Lower lobe of right lung (tissue), 2 donors: Measurements from ENCODE around the gene EMID1. TPM values are rescaled to one million over a fixed set of nuclear protein-coding genes. Genes with fewer than 3 reads are reported as not detected.
"Not testable (repeated sequence)": the region's sequence is repeated elsewhere in the genome, so short reads cannot be mapped to it uniquely, and the experiment has no call there.

Experiments
- ATAC-seq, 2 donors: fragments of 200-7000 bp; cut with Tn5 transposase; one replicate each; pipeline ENCODE4 v1.9.1; 2020 to 2022; ENCODE audit warnings: mild to moderate bottlenecking in 2 of 2, moderate library complexity in 2 of 2
- DNase-seq: peaks from one replicate; pipeline ENCODE4 v3.0.0-alpha.2; 2020
- H3K27ac ChIP-seq: fragments of 200-600 bp; one replicate; pipeline ENCODE4 v1.8.0; 2022
- H3K27me3 ChIP-seq: fragments of 200-600 bp; one replicate; pipeline ENCODE4 v1.8.0; 2022; ENCODE audit warnings: low read depth
- H3K36me3 ChIP-seq: fragments of 200-600 bp; one replicate; pipeline ENCODE4 v1.8.0; 2022; ENCODE audit warnings: mild to moderate bottlenecking
- H3K4me1 ChIP-seq: fragments of 200-600 bp; one replicate; pipeline ENCODE4 v1.8.0; 2022
- H3K4me3 ChIP-seq: fragments of 200-600 bp; one replicate; pipeline ENCODE4 v1.8.0; 2022; ENCODE audit warnings: mild to moderate bottlenecking
- H3K9me3 ChIP-seq: fragments of 200-600 bp; one replicate; pipeline ENCODE4 v1.8.0; 2022
- intact Hi-C: fragments of 100-400 bp; cut with DNase I; formaldehyde crosslinking; loops from one replicate; pipeline ENCODE4 v1.11.0; 2022
- total RNA-seq: library from RNA; stranded (reverse); fragmentation: NEBNext Ultra II Directional; extraction: Animal tissue kit (Norgen Biotek cat#: 25700); gene quantifications from one replicate; pipeline ENCODE4 v1.2.1, GENCODE V29; 2021
- TF ChIP-seq, protein P1 (sequence below): fragments of 200-600 bp; IDR thresholded peaks from one replicate; pipeline ENCODE4 v1.8.0; 2022; ENCODE audit warnings: antibody characterized with exemption, mild to moderate bottlenecking
- donor health status: DM: no; HTN: yes; CAD: no; lungs with severe emphysema.

The EMID1 gene
- total RNA-seq, 1 donor from 2014 or later = 8.2 TPM

DNA sequence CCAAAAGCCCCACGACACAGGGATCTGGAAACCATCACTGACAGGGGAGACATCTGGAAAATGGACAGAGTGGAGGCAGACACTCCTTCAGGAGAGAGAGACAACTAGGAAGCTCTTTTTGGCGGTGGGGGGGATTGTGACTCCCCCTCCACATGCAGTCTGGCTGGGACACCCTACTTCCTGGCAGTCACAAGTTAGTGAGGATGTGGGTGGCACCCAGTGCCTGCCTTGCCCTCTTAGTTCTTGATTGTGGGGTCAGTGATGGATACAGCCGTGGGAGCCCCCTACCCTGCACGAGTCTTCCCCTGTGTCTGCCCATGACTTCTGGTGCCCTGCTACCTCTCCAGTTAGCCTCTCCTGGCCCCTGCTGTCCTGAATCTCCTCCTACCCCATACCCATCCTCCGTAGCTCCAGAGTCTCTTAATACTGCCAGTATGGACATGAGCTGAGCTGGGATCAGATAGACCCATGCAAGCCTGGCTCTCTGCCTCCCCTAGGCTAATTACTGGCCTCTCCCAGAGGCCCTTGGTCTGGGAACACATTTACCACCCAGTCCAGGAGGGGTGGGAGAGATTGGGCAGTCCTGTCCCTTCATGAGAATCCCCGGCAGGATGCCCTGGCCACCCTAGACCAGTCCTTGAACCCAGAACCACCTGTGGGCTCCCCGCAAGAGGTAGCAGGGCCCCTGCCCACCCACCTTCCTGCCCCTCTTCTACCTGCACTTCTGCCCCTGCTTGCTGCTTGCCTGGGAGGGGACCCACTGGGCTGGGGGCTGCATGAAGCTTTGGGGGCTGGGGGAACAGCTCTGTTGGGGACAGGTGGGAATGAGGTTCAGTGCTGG, 39.3 kb downstream of the EMID1 start:
- no peak overlapping the region for H3K4me3 ChIP-seq
- intact Hi-C loops = no loop called here
- H3K9me3 ChIP-seq = peaks cover 5% of the 10 kb centered on the region
- H3K36me3 ChIP-seq = no peaks in the 10 kb centered on the region
- H3K27me3 ChIP-seq = no peaks in the 10 kb centered on the region
- ATAC-seq (peak; percentile 16 to 36), DNase-seq (no peak)
- peaks cover 4% of the 10 kb centered on the region for H3K4me1 ChIP-seq
- TF ChIP-seq, protein P1, sequence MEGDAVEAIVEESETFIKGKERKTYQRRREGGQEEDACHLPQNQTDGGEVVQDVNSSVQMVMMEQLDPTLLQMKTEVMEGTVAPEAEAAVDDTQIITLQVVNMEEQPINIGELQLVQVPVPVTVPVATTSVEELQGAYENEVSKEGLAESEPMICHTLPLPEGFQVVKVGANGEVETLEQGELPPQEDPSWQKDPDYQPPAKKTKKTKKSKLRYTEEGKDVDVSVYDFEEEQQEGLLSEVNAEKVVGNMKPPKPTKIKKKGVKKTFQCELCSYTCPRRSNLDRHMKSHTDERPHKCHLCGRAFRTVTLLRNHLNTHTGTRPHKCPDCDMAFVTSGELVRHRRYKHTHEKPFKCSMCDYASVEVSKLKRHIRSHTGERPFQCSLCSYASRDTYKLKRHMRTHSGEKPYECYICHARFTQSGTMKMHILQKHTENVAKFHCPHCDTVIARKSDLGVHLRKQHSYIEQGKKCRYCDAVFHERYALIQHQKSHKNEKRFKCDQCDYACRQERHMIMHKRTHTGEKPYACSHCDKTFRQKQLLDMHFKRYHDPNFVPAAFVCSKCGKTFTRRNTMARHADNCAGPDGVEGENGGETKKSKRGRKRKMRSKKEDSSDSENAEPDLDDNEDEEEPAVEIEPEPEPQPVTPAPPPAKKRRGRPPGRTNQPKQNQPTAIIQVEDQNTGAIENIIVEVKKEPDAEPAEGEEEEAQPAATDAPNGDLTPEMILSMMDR = no peak
- no peak overlapping the region for H3K27ac ChIP-seq

DNA sequence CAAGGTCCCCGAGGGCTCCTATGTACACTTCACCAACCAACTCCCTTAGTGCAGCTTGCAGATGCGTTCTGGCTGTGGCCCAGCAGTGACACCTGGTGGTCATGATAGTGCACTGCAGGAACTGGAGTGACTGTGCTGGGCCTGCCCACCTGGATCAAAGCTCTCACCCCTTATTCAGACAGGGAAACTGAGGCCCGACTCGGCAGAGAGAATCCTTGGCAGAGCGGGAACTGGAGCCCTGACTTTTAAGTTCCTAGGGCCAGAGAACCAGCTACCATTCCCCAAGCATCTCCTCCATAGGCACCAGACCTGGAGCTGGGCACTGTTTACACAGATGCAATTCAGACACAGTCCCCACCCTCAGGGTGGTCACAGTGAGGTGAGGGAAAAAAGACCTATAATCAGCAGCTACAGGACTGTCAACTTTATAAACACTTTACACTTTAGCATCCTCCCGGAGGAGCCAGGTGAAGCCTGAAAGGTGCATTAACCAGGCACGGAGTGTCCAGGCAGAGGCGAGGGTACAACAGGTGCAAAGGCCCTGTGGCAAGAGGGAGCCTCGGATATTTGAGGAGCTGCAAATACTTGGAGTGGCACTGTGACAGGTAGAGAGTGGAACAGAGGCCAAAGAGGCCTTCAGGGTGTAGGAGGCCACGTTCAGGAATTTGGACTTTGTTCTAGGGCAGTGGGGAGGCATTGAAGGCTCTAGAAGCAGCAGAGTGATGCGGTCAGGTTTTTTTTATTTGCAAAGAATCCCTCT, 40.1 kb downstream of the EMID1 start:
- no peaks in the 10 kb centered on the region for H3K27me3 ChIP-seq
- H3K4me1 ChIP-seq = peaks cover 4% of the 10 kb centered on the region
- no peak overlapping the region for H3K27ac ChIP-seq
- ATAC-seq (peak; percentile 91 to 94), DNase-seq (peak; percentile 78)
- no peaks in the 10 kb centered on the region for H3K36me3 ChIP-seq
- H3K4me3 ChIP-seq = no peak overlapping the region
- intact Hi-C loops = no loop called here
- peaks cover 5% of the 10 kb centered on the region for H3K9me3 ChIP-seq
- TF ChIP-seq, protein P1 = peak; percentile 94

DNA sequence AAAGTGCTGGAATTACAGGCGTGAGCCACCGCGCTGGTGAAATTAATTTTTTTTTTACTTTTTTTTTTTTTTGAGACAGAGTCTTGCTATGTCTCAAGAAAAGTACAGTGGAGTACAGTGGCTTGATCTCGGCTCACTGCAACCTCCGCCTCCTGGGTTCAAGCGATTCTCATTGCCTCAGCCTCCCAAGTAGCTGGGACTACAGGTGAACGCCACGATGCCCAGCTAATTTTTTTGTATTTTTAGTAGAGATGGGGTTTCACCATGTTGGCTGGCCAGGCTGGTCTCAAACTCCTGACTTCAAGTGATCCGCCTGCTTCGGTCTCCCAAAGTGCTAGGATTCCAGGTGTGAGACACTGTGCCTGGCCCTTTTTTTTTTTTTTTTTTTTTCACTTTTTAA, 42.2 kb downstream of the EMID1 start:
- H3K4me3 ChIP-seq, ATAC-seq, H3K9me3 ChIP-seq, intact Hi-C loops, H3K4me1 ChIP-seq, DNase-seq, H3K27me3 ChIP-seq, H3K36me3 ChIP-seq, H3K27ac ChIP-seq: not testable (repeated sequence)

DNA sequence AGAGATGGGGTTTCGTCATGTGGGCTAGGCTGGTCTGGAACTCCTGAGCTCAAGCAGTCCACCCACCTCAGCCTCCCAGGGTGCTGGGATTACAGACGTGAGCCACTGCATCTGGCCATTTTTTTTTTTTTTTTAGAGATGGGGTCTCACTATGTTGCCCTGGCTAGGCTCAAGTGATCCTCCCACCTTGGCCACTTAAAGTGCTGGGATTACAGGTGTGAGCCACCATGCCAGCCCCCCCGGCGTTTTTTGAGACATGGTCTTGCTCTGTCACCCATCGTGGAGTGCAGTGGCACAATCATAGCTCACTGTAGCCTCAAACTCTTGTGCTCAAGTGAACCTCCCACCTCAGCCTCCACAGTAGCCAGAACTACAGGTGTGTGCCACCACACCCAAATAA, 45.6 kb downstream of the EMID1 start:
- intact Hi-C loops = no loop called here
- no peak for DNase-seq

DNA sequence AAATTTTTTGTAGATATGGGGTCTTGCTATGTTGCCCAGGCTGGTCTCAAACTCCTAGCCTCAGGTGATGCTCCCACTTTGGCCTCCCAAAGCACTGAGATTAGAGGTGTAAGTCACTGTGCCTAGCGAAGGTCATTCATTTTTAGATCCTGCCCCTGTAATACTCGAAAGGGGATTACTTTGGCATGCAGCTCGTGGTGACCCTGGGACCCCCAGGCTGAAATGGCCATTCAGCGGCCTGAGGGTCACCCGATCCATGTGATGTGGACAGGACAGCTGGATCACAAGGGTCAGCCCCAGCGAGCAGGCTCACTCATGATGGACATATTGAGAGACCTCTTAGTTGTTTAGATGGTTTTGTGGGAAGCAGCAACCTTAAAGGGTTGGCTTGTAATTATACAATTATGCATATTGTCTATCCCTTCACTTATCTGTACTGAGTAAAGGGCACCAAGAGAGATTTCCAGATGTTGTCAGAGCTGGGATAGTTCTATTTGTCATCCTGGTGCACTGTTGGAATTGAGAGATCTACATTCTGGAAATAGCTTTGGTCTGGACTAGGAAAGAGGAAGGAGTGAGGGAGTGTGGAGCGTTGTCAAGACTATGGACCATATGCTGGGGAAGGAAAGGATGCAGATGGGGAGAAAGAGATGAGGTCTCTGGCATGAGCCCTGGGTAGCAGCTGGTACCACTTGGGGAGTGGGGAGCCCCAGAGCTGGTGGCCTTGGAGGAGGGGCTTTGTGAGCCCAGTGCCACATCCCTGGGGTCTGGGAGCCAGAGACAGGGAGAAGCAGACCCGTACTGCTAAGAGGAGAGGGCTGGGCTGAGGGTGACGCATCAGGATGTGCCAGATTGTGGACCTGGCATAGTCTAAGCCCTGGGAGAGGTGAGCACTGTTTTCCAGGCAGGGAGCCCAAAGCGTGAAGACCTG, 46.5 kb downstream of the EMID1 start:
- Histone ChIP-seq H3K4me1 (no peaks in the 10 kb centered on the region), H3K27ac (no peak overlapping the region), H3K9me3 (no peaks in the 10 kb centered on the region), H3K4me3 (no peak overlapping the region), H3K36me3 (no peaks in the 10 kb centered on the region), H3K27me3 (no peaks in the 10 kb centered on the region)
- no peak for ATAC-seq
- intact Hi-C loops = no loop called here
- TF ChIP-seq, protein P1 = no peak
- DNase-seq = no peak

More for the DNA sequence above, 45.6 kb downstream of the EMID1 start:
- Histone ChIP-seq H3K36me3 (no peaks in the 10 kb centered on the region), H3K27me3 (no peaks in the 10 kb centered on the region), H3K9me3 (no peaks in the 10 kb centered on the region), H3K4me3 (no peak overlapping the region), H3K4me1 (no peaks in the 10 kb centered on the region), H3K27ac (no peak overlapping the region)
- TF ChIP-seq, protein P1 = no peak
- ATAC-seq = no peak
